ENCODE measurements around the gene CCDC170.
A peak's percentile ranks its signal among the peaks of the same experiment; 100 is the strongest.
"Not testable (repeated sequence)": the region's sequence is repeated elsewhere in the genome, so short reads cannot be mapped to it uniquely, and the experiment has no call there.

The CCDC170 gene, protein sequence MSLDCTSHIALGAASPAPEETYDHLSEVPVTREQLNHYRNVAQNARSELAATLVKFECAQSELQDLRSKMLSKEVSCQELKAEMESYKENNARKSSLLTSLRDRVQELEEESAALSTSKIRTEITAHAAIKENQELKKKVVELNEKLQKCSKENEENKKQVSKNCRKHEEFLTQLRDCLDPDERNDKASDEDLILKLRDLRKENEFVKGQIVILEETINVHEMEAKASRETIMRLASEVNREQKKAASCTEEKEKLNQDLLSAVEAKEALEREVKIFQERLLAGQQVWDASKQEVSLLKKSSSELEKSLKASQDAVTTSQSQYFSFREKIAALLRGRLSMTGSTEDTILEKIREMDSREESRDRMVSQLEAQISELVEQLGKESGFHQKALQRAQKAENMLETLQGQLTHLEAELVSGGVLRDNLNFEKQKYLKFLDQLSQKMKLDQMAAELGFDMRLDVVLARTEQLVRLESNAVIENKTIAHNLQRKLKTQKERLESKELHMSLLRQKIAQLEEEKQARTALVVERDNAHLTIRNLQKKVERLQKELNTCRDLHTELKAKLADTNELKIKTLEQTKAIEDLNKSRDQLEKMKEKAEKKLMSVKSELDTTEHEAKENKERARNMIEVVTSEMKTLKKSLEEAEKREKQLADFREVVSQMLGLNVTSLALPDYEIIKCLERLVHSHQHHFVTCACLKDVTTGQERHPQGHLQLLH

GRCh38 chr6:151493804-151494234 is at the start of gene CCDC170:
TSS of gene CCDC170 (plus strand) at chr6:151494017. CDS start at chr6:151494129, 112 bp downstream.
- no peak for DNase-seq (ENCODE audit: low read depth)

- DNase-seq (ENCODE audit: low read depth), result no peak
Measured at GRCh38 chr6:151445482-151445881, 48.3 kb upstream of the CCDC170 start.

- DNase-seq (ENCODE audit: low read depth), result no peak
Measured at GRCh38 chr6:151447237-151447636, 46.6 kb upstream of the CCDC170 start.

- no peak for DNase-seq (ENCODE audit: low read depth)
Measured at GRCh38 chr6:151448623-151449022, 45.2 kb upstream of the CCDC170 start.

GRCh38 chr6:151450928-151451327 is 42.9 kb upstream of the CCDC170 start:
- not testable (repeated sequence) for DNase-seq (ENCODE audit: low read depth)

DNA sequence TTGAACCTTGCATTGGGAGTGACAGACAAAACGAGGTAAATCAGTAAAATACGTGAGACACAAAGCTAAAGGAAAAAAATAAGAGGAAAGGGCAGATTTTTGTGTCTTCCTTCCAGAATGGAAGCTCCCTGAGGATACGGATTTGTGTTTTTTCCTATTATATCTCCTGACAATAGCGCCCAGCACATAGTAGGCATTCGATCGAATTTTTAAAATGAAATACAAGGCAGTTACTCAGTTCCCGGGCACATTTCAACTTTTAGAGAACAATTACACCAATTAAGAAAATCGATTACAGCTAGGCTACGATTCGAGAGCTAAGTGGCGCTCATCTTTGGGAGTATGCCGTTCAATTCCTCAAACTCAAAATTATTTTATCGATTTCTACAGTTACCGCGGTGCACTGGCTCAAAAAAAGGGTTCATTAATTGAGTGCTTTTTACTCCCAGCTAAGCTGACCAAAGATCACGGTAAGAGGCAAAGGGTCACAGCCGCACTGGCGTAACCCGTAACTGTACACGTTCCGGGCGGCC is 42.3 kb upstream of the CCDC170 start:
- no peak for DNase-seq (ENCODE audit: low read depth)

- DNase-seq (ENCODE audit: low read depth), result peak; percentile 100
Measured at GRCh38 chr6:151451950-151452749, 41.7 kb upstream of the CCDC170 start, which contains the start of gene RMND1. TSS of gene RMND1 (minus strand) at chr6:151452126. CDS start at chr6:151445811, 6,315 bp downstream.

DNA sequence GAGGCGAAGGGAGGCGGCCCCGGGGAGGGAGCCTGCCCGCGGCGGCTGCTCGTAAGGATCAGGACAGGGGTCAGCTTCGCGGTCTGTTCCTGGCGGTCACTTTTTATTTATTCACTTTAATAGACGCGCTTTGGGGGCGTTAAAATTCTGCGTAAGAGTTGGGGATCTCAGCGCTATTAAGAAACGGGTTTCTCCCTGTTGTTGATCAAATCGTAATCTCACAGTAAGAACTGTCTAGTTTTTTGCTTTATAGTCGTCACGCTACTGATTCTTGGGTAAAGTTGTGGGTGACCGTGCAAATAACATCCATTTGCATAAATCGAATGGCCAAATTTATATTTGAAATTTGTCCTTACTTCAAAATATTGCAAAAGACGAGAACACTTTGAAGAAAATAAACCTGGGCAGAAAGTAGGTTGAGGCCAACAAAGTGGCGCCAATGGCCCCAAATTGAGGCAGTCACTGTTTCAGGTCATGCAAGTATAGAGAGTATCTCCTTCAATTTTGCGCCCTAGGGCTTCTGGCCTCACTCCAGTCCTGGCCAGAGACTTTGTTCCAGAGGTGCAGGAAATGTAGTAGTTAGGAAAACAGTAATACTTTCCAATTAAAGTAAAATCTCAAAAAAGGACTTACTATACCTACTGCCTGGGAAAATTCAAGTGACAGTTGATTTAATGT is 40.9 kb upstream of the CCDC170 start:
- DNase-seq (ENCODE audit: low read depth), result no peak

DNA sequence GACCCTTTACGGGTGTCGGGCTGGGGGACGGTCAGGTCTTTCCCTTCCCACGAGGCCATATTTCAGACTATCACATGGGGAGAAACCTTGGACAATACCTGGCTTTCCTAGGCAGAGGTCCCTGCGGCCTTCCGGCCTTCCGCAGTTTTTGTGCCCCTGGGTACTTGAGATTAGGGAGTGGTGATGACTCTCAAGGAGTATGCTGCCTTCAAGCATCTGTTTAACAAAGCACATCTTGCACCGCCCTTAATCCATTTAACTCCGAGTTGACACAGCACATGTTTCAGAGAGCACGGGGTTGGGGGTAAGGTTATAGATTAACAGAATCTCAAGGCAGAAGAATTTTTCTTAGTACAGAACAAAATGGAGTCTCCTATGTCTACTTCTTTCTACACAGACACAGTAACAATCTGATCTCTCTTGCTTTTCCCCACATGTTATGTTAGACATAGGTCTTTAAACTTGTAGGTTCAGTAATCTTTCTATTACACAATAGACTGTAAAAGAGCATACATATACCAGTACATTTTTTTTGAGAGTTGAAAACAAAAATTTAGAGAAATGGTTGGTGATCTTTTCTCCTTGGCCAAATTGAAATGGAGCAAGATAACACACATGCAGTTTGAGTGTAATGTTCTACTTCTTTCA is 37.9 kb upstream of the CCDC170 start:
- DNase-seq (ENCODE audit: low read depth), result not testable (repeated sequence)

DNA sequence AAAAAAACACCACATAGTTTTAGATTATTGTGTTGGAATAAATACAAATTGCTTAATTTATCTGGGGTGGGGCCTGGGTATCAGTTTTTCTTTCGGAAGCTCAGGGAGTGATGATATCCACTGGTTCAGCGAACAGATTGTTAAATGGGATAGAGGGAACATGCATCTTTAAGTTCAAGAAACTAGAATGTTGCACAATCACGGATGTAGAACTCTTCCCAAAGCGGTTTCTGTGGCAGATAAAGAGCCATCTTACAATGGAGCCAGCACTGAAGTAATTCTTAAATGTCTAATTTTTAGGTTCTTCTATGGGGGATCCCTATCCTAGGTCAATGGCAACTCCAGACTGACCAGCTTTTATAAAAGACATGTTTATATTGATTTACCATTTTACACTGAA is 32.1 kb upstream of the CCDC170 start:
- DNase-seq (ENCODE audit: low read depth), result no peak

- no peak for DNase-seq (ENCODE audit: low read depth)
Measured at GRCh38 chr6:151464702-151465101, 29.1 kb upstream of the CCDC170 start.

GRCh38 chr6:151475653-151476523 is 17.9 kb upstream of the CCDC170 start:
- no peak for DNase-seq (ENCODE audit: low read depth)

GRCh38 chr6:151477726-151478125 is 16.1 kb upstream of the CCDC170 start:
- DNase-seq (ENCODE audit: low read depth), result no peak

DNA sequence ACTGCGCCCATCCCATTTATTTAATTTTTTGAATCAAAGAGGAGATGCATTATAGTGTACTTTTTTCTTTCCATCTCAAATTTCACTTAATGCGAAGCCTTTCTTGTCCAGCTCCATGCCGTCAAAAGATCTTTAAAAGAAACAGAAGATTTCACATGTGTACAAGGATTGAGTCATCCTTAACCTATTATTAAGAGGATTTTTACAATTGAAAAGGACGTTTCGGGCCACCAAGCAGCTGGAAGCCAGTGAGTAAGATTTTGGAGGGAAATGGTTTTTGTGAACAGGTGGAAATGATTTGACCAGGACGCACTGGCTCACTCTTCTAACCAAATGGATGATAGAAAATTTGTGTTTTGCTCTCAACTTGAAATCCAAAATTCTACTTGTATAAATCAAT is 15.1 kb upstream of the CCDC170 start:
- DNase-seq (ENCODE audit: low read depth), result no peak

DNA sequence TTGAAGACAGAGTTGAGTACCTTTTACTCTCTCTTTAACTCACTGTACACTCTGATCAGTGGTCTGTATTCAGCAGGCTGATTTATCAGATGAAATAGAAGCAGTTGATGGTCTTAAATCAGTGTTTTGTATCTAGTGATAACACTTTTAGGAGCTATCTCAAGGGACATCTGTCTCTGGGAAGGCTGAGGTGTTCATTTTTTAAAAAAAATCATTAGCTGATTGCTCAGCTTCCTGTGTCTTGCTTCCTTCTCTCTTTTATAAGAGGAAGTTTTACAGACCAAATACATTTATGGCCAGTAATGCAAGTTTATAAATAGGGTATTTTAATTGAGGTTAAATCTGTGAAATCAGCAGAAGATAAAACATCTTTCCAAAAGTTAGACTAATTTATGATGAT is 12.0 kb upstream of the CCDC170 start:
- no peak for DNase-seq (ENCODE audit: low read depth)

DNA sequence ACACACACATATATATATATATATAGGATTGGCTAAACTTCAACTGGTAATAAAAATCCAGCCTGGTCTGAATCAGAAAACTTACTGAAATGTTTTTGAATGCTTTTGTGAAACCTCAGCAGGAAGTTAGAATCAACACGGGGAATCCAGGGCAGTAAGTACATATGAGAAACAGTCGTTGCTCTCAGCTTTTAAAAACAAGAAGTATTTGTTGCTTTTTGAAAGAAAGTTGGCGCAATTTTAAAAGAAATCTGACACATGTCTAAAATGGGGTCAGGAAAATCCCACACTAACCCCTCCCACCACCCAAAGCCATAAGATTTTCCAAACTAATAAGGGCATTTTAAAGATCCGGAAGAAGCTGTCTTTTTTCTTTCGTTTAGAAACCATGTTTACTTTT is 11.5 kb upstream of the CCDC170 start:
- DNase-seq (ENCODE audit: low read depth), result no peak

DNA sequence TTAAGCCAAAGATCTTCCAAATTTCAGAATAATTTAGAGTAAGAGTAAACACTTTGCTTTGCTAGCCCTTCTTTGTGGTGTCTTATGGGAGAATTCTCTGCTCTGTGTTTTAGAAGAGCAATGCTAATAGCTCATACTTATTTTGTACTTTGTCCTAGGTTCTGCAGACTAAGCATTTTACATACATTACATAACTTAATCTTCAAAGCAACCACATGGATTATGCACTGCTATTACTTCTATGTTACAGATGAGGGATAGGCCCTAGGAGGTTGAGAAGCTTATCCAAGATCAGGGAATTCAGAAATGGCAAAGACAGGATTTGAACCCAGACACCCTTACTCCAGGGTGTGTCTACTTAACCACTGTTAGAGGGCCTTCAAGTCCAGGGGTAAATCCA is 9.8 kb upstream of the CCDC170 start:
- no peak for DNase-seq (ENCODE audit: low read depth)

DNA sequence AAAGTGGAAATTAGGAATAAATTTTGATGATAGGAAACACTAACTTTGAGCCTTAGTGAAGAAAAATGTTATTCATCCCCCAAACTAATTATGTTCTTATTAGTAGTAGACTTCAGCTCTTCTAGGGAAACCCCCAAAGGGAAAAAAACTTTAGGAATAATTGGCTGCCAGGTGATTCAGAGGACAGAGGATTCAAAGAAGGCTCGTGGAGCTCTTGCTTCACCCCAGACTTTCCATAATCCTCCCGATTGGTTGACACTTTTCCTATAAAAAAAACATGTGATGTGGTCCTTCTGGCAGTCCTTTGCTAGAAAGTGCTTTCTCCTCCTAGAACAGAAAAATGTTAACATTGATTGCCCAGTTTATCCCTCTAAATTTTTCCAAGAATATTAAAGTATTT is 5.6 kb upstream of the CCDC170 start:
- no peak for DNase-seq (ENCODE audit: low read depth)

GRCh38 chr6:151490996-151491395 is 2.8 kb upstream of the CCDC170 start:
- no peak for DNase-seq (ENCODE audit: low read depth)

GRCh38 chr6:151493161-151493803 is 535 bp upstream of the CCDC170 start:
- no peak for DNase-seq (ENCODE audit: low read depth)

Data from T-helper 22 cell (primary cell).